GM19351 (cell line): ENCODE data around the gene SLC4A4.
"Not testable (repeated sequence)": the region's sequence is repeated elsewhere in the genome, so short reads cannot be mapped to it uniquely, and the experiment has no call there.

ENCODE experiments used
- ATAC-seq: cut with Tn5 transposase; IDR thresholded peaks from one replicate; pipeline ENCODE4 v1.9.1; 2021; ENCODE audit warnings: mild to moderate bottlenecking, moderate library complexity; ENCODE audit not compliant: unreplicated experiment

Gene SLC4A4

DNA sequence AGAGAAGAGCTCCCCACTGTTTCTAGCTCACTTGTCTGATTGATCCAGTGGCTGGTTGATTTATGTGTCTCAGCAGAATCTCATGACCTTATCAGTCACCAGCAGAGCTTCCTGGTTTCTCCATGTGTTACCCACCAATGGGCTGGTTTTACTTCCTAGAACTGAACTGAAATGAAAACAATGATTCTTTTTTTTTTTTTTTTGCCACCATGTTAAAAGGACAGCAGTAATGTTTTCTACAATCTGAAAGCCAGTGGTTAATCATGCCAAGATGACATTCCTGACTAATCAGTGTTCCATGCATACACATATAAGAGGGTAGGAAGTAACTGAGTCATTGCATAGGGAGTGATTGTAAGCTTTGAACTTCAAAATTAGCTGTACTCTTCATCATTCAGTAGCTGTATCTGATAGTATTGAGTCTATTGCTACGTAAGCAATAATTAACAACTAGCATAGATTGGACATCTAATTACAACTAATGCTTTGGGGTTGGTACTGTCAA, 67.7 kb downstream of the SLC4A4 start:
- ATAC-seq = no peak

- not testable (repeated sequence) for ATAC-seq
These were observed 70.1 kb downstream of the SLC4A4 start for GRCh38 chr4:71408961-71409360.

DNA sequence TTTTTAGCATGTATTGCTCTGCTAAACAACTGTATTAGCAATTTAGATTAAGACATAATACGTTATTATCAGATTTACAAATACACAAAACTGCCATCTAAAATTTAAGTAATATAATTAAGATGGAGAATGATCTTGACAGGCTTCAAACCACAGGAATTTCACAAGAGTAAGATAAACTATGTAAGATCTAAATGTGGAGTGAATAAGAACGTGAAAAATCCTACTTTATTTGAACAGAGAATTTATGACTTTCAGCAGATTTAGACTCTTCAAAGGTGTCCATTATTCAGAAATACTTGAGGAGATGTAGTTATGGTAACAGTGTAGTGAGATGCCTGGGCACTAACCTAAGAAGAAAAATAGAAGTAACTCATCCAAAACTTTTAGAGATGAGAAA, 73.2 kb downstream of the SLC4A4 start:
- no peak for ATAC-seq

DNA sequence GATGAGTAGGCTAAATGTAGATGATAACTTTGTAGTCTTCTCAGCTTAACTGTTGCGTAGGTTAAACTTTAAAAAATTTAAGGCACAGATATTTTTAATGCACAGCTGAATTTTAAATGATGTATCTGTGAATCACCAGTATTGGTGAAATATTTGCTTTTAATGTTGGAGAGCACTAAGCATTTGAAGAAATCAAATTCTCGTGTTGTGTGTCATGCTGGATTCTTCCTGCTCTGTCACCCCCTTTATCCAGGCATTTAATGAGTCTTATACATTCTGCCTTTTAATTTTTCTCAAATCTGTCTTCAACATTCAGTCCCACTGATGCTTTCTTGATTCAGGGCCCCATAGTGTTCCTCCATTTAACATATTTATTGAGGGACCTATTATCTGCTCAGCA, 76.7 kb downstream of the SLC4A4 start:
- no peak for ATAC-seq

DNA sequence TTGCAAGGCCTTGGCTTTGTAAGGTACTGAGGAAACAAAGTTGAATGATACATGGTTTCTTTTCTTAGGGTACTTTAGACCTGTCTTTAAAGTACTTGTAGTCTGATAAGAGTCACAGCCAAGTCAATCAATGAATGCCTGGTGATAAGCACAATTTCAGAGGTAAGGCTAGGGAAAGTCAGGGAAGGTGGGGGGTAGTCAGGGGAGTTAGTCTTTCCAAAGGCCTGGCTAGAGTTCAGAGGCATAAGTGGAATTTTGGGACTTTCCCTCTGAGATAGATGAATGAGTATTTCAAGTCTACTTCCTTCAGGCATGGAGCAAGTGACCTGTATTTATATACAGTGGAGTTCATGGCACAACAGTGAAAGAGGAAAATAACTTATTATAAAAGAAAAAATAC, 78.3 kb downstream of the SLC4A4 start:
- no peak for ATAC-seq

DNA sequence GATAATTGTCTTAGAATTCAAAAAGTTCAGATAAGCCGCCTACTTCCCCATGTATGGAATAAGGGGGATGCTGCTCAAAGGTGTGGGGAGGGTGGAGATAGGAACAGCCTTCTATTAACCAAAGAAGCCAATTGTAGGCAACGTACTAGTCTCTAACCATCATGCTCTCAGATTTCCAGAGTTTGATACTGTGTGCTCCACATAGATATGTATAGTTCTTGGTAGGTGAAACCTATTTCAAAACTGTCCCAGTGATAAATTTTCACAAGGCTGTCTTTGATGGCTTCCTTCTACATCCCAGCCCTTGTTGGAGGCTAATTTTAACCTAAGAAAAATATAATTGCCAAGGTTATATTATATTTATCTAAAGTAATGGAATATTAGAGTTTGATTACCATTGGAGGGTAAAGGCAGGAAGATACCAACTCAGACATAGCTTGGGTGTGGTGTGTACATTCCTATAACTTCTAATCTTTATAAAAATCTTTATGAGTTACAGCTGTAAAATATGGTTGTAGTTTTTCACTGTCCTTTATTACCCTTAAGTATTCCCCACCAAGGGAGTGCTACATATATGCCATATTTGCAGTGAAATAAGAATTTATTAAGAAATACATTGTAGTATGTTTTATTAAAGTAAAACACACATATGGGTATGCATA, 87.7 kb downstream of the SLC4A4 start:
- ATAC-seq = no peak

DNA sequence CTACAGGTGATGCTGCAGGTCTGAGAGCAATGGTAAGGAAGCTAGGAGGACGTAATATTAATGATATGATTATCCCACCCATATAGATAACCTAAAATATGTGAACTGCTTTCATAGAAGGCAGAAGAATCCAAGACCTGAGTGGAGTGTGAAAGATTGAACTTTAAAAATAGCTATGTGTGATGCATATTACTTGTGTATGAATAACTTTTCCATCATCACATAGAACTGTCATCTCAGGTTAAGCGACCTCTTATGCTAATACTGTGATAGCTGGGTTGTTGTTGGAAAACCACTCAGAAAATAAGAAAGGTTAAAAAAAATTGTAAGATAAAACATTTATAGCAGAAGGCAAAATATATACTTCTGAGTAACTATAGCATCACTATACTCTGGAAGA, 90.3 kb downstream of the SLC4A4 start:
- ATAC-seq = no peak

DNA sequence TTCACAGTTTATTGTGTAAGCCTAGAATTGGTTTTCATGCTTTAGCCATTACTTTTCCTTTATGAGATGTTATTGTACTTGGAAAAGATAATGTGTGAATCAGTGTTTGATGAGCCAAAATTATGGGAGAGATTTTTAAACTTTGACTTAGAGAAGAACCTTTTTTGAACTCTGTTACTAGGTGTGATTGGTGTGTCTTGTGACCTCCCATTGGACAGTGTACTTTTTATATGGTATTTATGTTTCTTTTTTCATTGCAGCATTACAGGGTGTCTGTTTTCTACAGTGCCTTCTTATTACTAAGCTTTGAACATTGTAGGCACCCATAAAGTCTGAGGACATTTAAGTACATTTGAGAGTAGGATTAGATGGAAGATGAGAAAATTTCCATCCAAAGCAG, 91.1 kb downstream of the SLC4A4 start:
- no peak for ATAC-seq

DNA sequence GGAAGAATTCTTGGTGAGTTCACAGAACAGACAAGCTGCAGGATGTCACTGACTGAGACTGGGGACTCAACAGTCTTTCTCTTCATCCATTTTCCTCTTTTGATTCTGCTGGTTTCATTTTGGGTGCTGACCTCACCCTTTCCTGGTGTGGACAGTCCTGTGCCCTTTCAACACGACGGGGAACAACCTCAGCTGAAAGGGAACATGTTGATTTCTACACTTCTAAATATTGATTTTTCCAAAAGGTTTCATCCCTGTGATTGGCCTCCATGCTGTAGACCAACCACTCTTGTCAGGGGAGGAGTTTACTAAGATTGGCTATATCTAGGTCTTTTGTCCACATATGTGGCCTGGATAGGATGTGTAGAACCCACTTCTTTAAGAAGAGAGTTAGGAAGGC, 91.8 kb downstream of the SLC4A4 start:
- ATAC-seq = no peak

DNA sequence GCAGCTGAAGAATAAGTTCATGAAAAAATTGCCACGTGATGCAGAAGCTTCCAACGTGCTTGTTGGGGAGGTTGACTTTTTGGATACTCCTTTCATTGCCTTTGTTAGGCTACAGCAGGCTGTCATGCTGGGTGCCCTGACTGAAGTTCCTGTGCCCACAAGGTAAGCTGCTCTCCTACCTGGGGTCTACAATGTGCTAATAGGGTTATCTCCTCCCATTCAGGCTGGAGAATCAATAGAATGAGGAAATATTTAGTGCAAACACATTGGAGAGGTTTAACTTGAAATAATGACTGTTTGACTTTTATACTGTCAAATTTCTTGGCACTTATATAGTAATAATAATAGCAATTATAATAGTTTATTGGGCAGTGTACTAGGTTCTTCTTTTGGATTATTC, 101.8 kb downstream of the SLC4A4 start:
- ATAC-seq = no peak

DNA sequence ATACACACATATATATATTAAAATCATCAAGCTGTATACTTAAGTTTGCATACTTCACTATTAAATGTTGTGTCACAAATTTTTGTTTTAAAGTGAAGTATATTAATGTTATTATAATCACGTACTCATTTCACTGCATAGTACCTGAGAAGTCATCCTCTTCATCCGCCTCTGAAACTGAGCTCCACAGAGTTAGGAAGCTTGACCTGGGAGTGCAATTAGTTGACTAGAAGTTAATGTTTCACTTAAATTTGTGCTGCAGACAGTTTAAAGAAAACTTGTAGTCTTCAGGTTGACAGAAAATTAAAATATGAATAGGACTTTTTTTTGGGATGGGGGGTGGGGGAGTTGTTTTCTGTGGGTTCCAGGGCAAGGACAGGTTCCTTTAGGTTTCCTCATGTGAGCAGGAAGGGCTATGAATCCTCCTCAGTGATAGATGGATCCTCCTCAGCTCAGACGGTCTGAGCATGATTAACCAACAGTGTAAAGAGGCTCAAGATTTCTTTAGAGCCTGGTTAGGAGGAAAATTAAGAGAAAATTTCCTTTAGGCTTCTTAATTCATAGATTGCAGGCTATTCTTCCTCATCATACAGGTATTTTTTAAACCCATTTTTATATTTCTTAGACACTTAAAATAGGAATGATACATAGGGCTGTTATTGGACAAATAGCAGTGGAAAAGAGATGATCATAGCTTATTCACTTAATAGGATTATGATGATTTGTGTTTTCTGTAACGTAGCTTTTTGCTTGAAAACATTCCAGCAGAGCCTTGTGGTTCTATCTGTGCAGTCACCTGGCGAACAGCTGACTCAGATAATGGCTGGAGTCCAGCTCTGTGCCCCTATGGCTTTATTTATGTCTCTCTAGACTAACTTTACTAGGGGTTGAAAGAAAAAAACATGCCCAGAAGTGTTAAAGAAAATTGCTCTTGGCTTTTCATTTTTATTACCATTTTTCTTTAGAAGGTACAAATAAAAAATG, 102.7 kb downstream of the SLC4A4 start:
- ATAC-seq = no peak

DNA sequence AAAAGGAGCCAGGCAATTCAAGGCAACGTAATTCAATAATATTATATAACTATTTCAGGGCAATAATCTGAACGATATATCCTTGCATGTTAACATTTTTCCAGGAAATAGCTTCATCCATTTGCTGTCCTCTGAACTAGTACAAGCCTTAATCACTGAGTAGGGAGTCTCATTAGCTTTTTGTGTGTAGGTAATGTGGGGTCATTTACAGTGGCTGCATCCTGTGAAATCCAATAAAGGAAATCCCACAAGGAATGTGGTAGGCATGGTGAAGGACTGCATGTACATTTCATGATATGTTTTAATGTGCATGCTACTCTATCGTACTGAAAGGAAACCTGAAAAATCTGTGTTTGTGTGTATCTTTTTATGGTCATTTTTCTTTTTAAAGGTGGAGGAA, 103.5 kb downstream of the SLC4A4 start:
- no peak for ATAC-seq

DNA sequence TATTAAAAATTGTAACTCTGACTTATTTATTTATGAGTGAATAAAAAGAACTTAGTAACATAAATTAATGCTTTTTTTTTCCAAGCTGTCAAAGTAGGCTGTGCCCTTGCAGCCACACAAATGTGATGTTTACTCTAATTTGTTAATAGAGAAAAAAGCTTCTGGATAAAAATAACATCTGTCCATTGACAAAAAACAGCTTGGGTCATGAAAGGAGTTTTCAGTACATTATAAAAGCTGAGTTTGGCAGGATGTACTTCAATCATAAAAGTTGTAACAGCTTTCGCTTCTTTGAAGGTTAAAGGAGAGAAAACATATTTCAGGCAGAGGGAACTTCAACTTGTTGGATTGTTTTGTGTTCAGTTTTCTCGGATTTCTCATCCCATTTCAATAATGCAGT, 105.6 kb downstream of the SLC4A4 start:
- ATAC-seq = no peak

GRCh38 chr4:71445811-71446210, 107.0 kb downstream of the SLC4A4 start:
- ATAC-seq = no peak

DNA sequence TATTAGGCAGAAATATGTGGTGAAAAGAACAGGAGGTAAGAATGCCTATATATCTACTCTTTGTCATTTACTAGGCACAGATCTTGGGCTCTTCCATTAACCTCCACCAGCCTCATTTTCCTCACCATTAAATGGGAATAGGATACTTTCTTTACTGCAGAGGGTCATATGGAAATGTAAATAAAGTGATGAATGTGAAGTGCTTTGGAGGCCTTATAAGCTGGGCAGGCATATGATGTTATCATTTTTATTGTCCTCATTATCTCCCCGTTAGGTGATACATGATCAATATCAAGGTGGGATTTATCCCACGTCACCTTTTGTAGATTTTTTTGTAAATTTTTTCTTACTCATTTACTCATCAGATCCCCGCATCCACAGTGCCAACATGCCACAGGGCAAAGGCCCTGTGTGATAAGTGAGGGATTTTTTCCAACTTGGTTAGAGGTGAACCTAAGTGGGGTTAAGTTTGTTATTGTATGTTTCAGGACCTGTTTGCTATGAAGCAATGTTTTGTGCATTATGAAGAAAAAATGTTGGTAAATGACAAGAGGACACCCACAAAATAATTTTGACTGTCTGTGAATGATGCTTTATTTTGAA, 107.8 kb downstream of the SLC4A4 start:
- ATAC-seq = no peak

GRCh38 chr4:71449040-71449439, 110.2 kb downstream of the SLC4A4 start:
- ATAC-seq = no peak

GRCh38 chr4:71449878-71450277, 111.1 kb downstream of the SLC4A4 start:
- ATAC-seq = no peak

GRCh38 chr4:71453531-71453930, 114.7 kb downstream of the SLC4A4 start:
- ATAC-seq = no peak

DNA sequence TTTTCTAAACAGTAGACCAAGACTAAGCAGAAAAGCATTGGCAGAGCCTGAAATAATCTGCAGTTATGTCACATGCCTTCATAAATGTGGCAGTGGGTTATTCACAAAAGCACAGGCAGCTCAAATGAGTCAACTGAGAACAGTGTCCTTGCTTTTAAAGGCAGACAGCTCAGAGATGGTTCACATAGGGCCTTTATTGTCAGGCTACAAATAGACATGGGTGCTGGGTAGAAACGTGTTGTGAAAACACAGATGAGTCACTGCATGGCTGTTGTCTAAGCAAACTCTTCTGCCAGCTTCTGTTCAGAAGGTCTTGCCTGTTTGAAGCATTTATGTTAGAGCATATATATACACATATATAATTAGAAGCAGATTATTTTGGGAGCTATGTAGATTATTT, 118.0 kb downstream of the SLC4A4 start:
- ATAC-seq = no peak

GRCh38 chr4:71460371-71460770, 121.6 kb downstream of the SLC4A4 start:
- ATAC-seq = no peak

- no peak for ATAC-seq
These were observed 122.6 kb downstream of the SLC4A4 start for GRCh38 chr4:71461422-71461821.

DNA sequence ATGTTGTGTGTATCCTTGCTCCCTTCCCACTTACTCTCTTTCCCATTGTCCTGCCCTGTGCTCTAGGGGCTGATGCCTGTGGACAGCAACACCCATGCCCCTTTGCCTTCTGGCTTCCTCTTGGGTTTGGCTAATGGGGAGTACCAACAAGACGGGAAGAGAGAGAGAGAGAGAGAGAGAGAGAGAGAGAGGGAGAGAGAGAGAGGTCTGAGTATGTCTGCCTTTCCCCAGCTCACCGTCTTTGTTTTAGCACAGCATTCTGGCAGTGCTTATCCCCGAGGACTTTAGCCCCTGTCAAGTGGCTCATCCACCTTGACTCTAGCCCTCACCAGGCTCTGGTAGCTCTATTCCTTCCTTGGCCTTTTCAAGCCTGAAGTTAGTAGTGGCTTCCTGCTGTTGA, 128.0 kb downstream of the SLC4A4 start:
- no peak for ATAC-seq
